ENCODE results near the gene PTGS1. TPM values are rescaled to one million over a fixed set of nuclear protein-coding genes. Genes with fewer than 3 reads are reported as not detected.
"Not testable (repeated sequence)": the region's sequence is repeated elsewhere in the genome, so short reads cannot be mapped to it uniquely, and the experiment has no call there.

Gene PTGS1
- total RNA-seq, 2 donors from 2014 or later: 20.8 to 30.2 TPM

- no peak for DNase-seq (ENCODE audit: low spot score)
Measured at GRCh38 chr9:122342323-122343050, 28.3 kb upstream of the PTGS1 start.

GRCh38 chr9:122346478-122347347 is 24.1 kb upstream of the PTGS1 start:
- peak; percentile 89 for DNase-seq (ENCODE audit: low spot score)
- intact Hi-C loops (cut with DNase I): loop anchor here in 1 of 2 donors (1.0 kb wide), 1 partner anchor 221 kb away; no protein-coding TSS in a partner anchor

More at GRCh38 chr9:122342323-122343050, 28.3 kb upstream of the PTGS1 start:
- intact Hi-C loops (cut with DNase I): no loop called here

GRCh38 chr9:122347348-122348287 is 23.2 kb upstream of the PTGS1 start:
- intact Hi-C loops (cut with DNase I): loop anchor here in 1 of 2 donors (2.0 kb wide), 1 partner anchor 249 kb away; no protein-coding TSS in a partner anchor
- DNase-seq (ENCODE audit: low spot score): peak; percentile 28

- peak; percentile 64 for DNase-seq (ENCODE audit: low spot score)
- intact Hi-C loops (cut with DNase I): loop anchor here in 1 of 2 donors (2.0 kb wide), 1 partner anchor 250 kb away; no protein-coding TSS in a partner anchor
Measured at GRCh38 chr9:122348288-122348777, 22.5 kb upstream of the PTGS1 start.

GRCh38 chr9:122348791-122349190 is 22.0 kb upstream of the PTGS1 start:
- no peak for DNase-seq (ENCODE audit: low spot score)
- intact Hi-C loops (cut with DNase I): loop anchor here in 1 of 2 donors (2.0 kb wide), 1 partner anchor 250 kb away; no protein-coding TSS in a partner anchor

- intact Hi-C loops (cut with DNase I): loop anchor here in 1 of 2 donors (2.0 kb wide), 1 partner anchor 250 kb away; no protein-coding TSS in a partner anchor
- no peak for DNase-seq (ENCODE audit: low spot score)
Measured at GRCh38 chr9:122349201-122349600, 21.6 kb upstream of the PTGS1 start.

GRCh38 chr9:122350577-122351355 is 20.1 kb upstream of the PTGS1 start:
- DNase-seq (ENCODE audit: low spot score): peak; percentile 94
- intact Hi-C loops (cut with DNase I): loop anchor here in 1 of 2 donors (2.0 kb wide), 1 partner anchor 226 kb away; no protein-coding TSS in a partner anchor

GRCh38 chr9:122354536-122355199 is 16.2 kb upstream of the PTGS1 start:
- intact Hi-C loops (cut with DNase I): no loop called here
- DNase-seq (ENCODE audit: low spot score): peak; percentile 76

- intact Hi-C loops (cut with DNase I): no loop called here
- peak; percentile 50 for DNase-seq (ENCODE audit: low spot score)
Measured at GRCh38 chr9:122355336-122355875, 15.4 kb upstream of the PTGS1 start.

- intact Hi-C loops (cut with DNase I): no loop called here
- DNase-seq (ENCODE audit: low spot score): peak; percentile 23
Measured at GRCh38 chr9:122356627-122357026, 14.2 kb upstream of the PTGS1 start.

GRCh38 chr9:122360891-122361290 is 9.9 kb upstream of the PTGS1 start:
- peak; percentile 61 for DNase-seq (ENCODE audit: low spot score)
- intact Hi-C loops (cut with DNase I): no loop called here

- intact Hi-C loops (cut with DNase I): not testable (repeated sequence)
- peak; percentile 35 for DNase-seq (ENCODE audit: low spot score)
Measured at GRCh38 chr9:122363131-122363530, 7.7 kb upstream of the PTGS1 start.

GRCh38 chr9:122364117-122364782 is 6.6 kb upstream of the PTGS1 start:
- DNase-seq (ENCODE audit: low spot score): no peak

GRCh38 chr9:122364783-122365150 is 6.1 kb upstream of the PTGS1 start:
- intact Hi-C loops (cut with DNase I): no loop called here
- peak; percentile 74 for DNase-seq (ENCODE audit: low spot score)

More at GRCh38 chr9:122364117-122364782, 6.6 kb upstream of the PTGS1 start:
- intact Hi-C loops (cut with DNase I): no loop called here

- DNase-seq (ENCODE audit: low spot score): peak; percentile 54
- intact Hi-C loops (cut with DNase I): no loop called here
Measured at GRCh38 chr9:122366074-122366660, 4.7 kb upstream of the PTGS1 start.

- intact Hi-C loops (cut with DNase I): no loop called here
- DNase-seq (ENCODE audit: low spot score): no peak
Measured at GRCh38 chr9:122367065-122367464, 3.8 kb upstream of the PTGS1 start.

Data from posterior vena cava (tissue), 2 donors.